HG03025 (cell line): ENCODE measurements around the gene GNG2.

Source experiments
- ATAC-seq: cut with Tn5 transposase; IDR thresholded peaks from one replicate; pipeline ENCODE4 v1.9.1; 2021; ENCODE audit warnings: mild to moderate bottlenecking, moderate library complexity; ENCODE audit not compliant: unreplicated experiment, low FRiP score

GNG2 gene

DNA sequence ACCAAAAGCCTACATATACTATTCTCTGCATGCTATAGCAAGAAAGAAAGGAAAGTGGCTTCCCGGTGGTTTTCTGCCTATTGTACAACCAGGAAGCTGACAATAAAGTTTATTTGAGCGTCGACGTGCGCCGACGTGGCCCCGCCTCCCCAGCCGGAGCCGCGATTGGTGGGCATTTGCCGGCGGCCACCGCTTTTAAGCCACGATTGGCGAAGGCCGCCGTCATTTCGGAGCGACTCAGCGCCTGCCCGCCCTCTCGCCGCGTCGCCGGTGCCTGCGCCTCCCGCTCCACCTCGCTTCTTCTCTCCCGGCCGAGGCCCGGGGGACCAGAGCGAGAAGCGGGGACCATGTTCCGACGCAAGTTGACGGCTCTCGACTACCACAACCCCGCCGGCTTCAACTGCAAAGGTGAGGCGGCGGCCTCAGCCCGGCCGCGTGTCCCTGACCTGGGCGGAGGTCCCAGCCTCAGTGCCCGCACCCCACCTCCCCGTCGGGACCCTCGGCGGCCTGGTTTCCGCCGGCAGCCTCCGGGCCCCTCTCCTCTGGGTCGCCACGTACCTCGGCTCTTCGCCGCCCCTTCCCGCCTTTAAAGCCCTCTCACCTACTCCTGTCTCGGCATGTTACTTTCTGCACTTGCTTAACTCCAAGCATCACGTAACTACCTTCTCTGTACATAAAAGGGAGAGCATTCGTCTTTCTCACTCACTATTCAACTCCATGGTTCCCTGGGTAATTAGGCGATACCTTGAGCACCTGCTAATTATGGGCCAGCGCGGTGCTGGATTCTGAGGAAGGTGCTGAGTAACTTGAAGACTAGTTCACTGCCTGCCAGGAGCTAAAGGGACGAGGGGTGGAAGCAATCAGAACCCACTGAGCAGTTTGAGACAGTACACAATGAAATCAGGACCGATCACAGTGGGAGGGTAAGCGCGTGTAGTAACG lies 129.2 kb downstream of the GNG2 start, which contains the start of gene RTRAF:
Gene RTRAF (plus strand): TSS at position 254 of the 942 bp plus-strand sequence. CDS start 94 bp downstream, at position 348.
- ATAC-seq: peak; percentile 93

DNA sequence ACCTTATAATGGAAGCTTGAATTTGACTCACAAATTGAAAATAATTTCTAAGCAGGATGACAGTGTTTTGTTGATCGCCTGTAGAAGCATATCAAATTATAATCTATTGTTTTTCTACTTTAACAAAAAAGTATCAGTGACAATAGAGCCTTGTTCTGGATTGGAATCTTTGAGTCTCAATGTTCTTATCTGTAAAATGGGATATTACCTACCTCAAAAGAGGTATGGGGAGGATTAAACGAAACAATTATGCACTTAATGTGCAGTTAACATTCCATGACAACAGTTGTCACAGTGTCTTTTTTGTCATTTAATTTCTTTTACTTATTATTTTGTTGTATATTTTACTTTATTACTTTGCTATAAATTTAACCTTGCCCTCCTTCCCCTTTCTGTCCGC lies 130.1 kb downstream of the GNG2 start:
- ATAC-seq: no peak

DNA sequence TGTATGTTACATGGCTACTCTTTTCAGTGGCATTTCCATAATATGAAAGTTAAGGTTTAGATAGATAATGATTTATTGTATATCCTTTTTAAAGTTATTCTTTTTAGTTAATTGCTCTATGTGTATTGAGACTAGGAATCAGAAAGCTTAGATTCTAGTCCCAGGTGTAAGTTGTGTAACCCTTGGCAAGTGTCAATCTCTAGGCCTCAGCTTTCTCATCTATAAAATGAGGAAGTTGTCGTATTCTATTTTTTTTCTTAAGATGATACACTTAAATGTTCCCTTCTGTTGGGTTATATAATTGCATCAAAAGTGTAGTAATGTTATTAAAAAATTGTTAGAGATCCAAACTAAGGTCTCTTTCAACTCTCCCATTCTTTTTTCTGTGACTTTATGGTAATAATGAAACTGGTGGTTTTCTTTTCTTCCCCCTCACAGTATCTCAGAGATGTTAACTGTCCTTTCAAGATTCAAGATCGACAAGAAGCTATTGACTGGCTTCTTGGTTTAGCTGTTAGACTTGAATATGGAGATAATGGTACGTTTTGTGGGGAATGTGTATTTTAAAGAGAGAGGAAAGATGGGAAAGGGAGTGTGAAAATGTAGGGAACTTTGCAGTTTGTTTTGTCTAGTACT lies 133.0 kb downstream of the GNG2 start:
- ATAC-seq: no peak

DNA sequence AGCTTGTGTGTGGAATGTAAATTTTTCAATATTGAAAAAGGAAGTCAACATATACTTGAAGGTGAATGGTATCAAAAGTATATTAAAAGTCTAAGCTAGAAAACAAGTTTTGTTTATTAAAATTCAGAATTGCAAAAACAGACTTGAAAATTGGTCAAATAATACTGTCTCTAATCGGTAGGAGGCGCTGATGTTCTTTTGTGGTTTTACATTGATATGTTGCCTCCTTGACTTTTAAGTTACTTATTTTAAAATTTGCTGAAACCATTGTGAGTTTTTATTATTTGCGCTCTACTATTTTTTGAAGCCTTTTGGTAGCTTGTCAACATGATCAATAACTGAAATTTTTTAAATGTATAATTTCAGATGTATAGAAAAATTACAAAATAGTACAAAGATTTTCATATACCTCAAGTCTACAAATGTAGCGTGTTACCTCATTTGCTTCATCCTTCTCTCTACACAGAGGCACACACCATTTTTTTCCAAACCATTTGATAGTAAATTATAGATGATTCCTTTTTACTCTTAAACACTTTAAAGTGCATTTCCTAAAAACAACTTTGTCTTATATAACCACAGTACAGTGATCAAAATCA lies 135.8 kb downstream of the GNG2 start:
- ATAC-seq: no peak

DNA sequence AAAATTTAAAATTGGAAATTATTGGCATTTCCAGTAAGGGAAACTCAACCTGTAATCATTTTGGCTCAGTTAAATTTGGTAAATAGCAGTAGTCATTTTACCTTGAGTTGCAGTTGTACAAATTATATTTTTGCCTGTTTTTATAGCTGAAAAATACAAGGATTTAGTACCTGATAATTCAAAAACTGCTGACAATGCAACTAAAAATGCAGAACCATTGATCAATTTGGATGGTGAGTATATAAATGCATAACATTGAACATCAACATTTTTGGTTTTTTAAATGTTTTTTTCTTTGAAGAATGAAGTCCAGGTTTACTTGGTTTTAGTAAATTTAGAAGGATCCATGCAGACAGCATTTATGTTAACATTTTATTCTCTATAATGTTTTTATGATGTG lies 137.9 kb downstream of the GNG2 start:
- ATAC-seq: no peak

DNA sequence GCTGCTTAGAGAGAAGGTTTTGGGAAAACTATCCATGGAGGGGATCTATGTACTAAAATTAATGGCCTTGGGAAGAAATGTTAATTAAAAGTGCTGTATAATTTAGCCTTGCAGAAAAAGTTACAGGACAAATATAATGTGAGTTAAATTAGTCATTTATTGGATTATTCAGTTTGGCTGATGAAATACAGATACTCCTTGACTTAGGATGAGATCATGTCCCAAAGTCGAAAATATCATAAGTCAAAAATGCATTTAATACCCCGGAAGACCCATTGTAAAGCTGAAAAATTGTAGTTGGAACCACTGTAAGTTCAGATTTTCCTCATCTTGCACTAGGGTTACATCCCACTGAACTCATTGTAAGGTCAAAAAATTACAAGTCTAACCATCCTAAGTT lies 138.7 kb downstream of the GNG2 start:
- no peak for ATAC-seq

DNA sequence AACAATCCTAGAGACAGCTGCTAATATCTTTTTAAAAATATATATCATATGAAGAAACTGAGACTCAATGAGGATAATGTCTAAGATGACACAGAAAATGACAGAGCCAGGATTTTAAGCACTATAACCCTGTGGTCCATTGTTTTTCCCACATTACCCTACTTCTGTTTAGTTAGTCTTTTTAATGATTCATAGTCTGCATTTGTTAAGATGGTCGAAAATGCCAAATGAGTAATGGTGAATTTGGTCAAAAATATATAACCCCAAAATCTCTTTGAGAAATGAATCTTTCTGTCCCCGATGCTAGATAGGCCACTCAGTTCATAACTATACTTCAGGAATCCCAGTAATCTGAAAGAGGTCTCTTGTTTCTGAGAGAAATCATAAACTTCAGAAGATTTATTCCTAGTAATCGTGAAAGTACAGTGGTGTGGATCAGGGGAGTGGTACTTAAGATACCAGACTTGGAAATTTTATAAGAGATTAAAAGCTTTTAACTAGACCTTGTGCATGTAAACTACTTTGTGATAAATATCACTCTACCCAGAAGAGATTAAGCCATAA lies 139.7 kb downstream of the GNG2 start:
- no peak for ATAC-seq

DNA sequence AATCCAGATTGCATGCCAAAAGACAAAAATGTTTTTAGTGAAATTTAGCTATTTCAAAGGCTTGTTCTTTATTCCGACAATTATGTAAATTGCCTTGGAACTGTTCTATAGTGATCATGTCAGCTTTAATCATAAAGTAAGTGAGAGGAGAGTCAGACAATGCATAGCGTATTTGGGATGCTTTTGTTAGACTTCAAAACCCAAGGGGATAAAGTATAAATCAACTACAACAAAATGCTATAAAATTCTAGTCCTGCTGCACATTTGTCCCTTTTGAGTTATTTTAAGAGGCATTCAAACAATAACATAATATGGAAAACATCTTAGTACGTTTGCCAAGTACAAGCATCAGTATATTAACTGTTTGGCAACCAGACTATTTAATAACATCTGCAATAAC lies 140.3 kb downstream of the GNG2 start:
- no peak for ATAC-seq

DNA sequence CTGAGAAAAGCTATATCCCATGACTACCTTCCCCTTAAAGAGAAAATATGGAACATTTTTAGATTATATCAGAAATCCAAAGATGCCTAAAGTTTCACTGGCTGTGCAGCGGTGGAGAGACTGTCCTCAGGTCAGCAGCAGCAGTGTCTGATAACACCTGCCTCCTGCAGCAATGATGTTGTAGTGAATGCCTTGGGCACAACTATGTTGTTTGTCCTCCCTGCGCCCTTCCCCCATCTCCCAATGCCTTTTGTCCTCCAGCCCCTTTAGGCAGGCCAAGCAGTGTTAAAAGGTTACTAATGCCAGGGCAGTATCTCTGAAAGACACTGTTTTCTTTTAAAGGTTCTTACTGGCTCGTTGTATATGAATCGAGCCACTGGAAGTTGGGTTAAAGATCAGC lies 142.1 kb downstream of the GNG2 start:
- no peak for ATAC-seq

DNA sequence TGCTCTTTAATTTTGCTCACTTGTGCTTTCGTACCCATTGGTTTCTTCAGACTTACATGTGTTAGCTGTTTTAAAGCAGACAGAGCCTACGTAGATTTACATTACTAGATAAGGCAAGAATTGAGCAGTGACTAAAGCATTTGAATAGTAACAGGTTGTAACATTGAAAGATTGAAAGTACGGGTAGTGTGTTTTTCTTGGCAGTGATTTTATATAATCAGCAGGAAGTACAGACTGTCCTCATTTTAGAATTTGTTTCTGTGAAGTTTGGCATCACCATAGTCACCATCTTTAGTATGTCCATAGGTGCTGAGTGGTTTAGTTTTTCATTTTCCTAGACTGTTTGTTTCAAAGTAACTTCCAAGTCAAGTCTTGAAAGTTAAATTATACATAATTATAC lies 142.9 kb downstream of the GNG2 start:
- ATAC-seq: no peak

DNA sequence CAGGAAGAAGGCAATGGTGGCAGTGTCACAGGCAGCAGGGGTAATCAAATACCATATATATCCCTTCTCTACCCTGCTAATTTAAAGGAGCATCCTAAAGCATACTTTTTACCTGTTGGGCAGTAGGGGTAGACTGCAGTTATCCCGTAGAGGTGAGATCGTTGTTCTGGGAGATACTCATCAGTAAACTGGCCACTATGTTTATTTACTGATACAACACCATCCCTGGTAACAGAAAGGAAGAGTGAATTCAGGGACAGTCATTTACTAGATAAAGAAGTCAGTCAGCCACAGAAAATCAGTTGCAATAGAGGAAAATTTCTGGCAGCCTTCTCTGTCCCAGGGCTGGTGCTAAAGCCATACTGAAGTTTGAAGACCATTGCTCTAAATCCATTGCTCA lies 145.2 kb downstream of the GNG2 start:
- ATAC-seq: no peak

DNA sequence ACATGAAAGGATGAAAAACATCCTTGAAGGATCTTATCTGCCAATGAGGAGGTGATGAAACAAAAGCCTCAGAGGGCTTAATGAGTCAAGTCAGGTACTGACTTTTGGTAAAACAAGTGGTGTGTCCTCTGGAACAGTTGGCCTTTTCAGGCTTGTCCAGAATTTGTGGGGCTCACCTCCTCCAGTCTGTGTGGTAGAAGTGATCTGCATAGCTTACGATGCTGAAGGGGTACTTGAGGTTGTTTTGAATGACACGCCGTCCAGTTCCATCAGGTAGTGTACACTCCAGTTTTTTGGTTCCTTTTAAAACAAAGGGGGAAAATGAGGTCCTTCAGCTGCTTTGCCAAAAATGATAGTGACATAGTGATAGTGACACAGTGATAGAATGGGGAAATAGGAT lies 145.9 kb downstream of the GNG2 start:
- ATAC-seq: no peak

DNA sequence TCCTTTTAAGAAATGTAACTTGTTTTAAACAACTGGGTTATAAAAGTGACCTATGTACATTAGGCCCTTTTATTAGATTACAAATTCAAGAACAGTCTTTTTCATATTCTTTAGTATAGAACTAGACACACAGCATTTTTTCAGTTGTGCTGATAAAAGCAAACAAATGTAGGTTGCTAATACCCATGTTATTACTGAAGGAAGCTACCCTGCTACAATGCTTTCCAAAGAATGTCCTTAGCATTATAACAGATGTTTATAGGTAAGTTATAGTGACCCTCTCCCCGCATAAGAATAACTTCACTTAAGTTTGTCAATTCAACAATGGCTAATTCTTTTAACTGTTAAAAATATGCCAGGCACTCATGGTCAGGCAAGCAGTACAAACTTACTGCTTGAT lies 146.8 kb downstream of the GNG2 start:
- no peak for ATAC-seq

DNA sequence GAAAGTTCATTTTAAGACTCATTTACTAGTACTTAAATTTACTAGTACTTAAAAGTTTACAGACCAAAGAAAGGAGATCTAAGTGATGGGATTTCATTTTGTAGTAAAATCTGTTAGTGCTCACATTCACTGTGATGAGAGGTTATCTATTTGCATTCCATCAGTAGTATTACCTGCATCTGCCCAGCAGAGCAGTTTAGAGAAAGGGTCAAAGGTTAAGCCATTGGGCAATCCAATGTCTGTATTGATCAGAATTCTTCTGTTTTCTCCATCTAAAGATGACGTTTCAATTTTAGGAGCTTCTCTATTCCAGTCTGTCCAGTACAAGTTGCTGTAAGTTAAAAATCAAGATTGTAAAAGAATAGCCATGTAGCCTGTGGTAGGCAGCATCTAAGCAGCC lies 147.2 kb downstream of the GNG2 start:
- ATAC-seq: no peak

DNA sequence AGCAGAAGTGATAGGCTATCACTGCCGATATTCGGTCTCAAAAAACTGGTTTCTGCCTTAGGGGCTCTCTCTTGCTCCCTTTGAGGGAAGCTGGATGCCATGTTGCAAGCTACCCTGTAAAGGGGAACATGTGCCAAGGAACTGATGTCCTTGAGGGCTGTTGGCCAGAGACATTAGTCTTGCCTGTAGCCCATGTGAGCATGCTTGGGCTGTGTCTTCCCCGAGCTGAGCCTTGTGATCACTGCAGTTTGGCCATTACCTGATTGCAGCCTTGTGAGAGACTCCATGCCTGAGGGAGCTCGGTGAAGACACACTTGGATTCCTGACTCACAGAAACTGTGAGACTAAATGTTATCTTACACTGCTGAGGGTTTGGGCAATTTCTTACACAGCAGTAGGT lies 147.7 kb downstream of the GNG2 start:
- no peak for ATAC-seq

DNA sequence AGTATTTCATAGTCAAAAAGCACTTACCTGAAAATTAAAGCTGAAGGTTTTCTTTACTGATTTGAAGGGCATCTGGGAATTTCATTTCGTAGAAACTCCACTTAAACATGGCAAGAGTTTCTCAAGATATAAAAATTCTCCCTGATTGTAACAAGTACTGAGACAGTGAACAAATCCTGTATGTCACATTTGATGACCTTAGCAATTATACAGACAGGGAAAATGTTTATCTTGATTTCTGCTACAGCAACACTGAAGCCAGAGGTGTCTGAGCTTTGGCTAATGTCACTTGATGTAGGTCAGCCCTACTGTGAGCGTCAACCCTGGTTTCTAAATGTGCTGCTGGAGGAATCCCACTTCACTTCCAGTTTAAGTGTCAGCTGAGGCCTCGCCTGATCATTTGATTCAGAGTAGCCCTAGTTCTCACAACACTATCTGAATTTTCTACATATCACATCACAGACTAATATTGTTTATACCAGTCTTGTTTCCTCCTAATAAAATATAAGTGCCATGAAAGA lies 149.8 kb downstream of the GNG2 start:
- ATAC-seq: no peak

DNA sequence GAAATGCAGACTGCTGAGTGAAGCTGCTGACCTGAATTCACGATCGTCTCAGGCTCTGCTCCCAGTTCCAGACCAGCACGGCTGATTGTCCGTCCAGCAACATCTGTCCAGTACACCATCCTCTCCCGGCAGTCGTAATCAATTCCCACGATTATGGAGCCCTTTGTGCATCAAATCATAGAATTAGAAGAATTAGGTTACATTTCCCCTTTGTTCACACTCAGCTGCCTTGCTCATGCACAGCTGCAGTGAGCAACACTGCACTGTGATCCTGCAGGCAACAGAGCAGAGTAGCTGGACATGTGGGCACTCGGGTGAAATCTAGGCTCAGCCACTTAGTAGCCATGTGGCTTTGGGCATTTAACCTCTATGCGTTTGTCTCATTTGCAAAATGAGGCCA lies 151.1 kb downstream of the GNG2 start:
- no peak for ATAC-seq

DNA sequence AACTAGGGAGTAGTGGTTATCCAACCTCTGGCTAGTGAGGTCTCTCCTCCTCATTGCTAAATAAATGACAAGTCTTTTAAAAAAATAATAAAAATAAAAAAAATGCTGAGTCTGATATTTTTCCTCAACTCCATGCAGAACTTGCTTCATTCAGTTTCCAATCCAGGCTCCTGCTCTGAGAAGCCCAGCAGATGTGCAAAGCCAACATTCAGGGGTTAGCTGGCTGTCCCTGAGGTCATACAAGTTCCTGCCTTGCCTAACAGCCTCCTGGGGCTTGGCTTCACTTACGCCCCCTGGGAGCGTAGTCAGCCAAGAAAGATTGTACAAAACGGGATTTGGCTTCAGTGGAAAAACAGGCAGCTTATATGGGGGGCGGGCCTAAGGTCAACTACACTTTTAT lies 152.2 kb downstream of the GNG2 start:
- ATAC-seq: no peak

DNA sequence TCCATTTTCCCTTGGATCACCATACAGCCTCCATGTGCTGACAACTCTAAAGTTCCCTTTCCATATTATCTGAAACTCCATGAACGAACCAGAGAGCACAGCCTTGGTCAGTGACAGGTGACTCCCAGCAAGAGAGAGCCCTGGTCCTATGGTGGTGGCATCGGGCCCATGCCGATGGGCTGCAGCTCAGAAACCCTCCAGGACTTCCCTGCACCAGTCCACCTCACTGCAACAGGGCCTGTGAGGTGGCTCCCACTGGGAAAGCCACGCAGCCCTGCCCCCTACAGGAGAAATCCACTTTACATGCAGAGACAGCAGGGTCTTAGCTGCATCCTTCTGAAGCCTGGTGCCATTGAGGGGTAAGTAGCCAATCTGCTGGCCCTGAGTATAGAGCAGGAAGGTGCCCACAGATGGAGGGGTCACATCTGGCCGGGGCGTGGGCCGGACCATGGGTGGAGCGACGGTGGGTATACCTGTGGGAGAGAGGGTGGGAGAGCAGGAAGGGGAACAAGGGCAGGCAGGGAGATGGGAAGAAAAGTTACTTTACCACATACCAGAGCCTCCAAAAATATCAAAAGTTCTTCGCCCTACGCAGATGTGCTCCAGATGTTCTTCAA lies 153.7 kb downstream of the GNG2 start:
- ATAC-seq: no peak

DNA sequence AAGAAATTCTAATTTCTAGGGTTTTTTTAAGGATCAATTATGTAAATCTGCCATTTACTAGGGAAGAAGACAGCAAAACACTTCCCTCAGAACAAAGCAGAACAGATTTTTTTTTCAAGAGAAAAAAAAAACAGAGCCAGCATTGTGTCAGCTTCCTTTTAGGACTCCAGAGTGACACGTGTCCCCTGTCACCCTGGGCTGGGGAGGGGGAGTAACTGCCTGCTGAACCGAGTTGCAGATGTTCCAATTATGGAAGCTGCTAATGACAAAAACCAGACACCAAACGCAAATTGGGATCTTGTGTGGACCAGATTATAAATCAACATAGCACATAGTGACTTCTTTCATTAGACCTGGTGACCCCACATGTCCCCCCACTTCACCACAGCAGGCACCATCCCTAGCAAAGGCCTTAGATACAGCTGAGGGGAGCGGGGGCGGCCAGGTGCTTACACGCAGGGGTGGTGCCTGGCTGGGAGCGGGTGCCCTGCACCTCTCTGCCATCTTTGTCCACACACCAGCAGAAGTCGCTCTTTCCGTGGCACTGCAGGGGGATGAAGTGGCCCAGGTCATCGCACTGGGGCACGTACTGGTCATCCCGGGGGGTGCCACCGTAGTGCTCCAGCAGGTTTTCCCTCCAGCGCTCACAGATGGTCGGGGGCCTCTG lies 154.3 kb downstream of the GNG2 start:
- ATAC-seq: no peak
